GM06990 (cell line): ENCODE data around the gene PC.
A peak's percentile ranks its signal among the peaks of the same experiment; 100 is the strongest.

Experiments used
- DNase-seq: peaks from one replicate; pipeline ENCODE4 v3.0.0-alpha.2; 2011; ENCODE audit not compliant: insufficient read length; ENCODE audit errors: extremely low read depth
- H3K27me3 ChIP-seq: replicated peaks from 2 replicates; pipeline ENCODE4 v1.6.0; 2011; ENCODE audit warnings: low read length; ENCODE audit not compliant: control insufficient read depth, insufficient read depth
- H3K36me3 ChIP-seq: 2 replicates; pipeline ENCODE4 v1.5.1; 2011; ENCODE audit warnings: low read length; ENCODE audit not compliant: control insufficient read depth, insufficient read depth
- H3K4me3 ChIP-seq: replicated peaks from 2 replicates; pipeline ENCODE4 v1.5.1; 2011; ENCODE audit warnings: low read depth, mild to moderate bottlenecking, control low read depth, low read length
- CTCF ChIP-seq: IDR thresholded peaks from 2 replicates; pipeline ENCODE4 v1.5.1; 2011; ENCODE audit warnings: low read length, control low read depth, mild to moderate bottlenecking, inconsistent platforms; ENCODE audit not compliant: insufficient read depth, poor library complexity, severe bottlenecking

Gene PC

GRCh38 chr11:66851698-66852465 lies 106.3 kb downstream of the PC start:
- DNase-seq, result peak; percentile 42
- peak; percentile 45 for TF ChIP-seq CTCF
- Histone ChIP-seq H3K4me3 (no peak overlapping the region), H3K36me3 (peaks cover 10% of the 10 kb centered on the region), H3K27me3 (no peaks in the 10 kb centered on the region)

- no peak for DNase-seq
- Histone ChIP-seq H3K36me3 (peaks cover 14% of the 10 kb centered on the region), H3K4me3 (no peak overlapping the region), H3K27me3 (no peaks in the 10 kb centered on the region)
- no peak for TF ChIP-seq CTCF
Measured at GRCh38 chr11:66851239-66851596, 107.0 kb downstream of the PC start.

- no peak for TF ChIP-seq CTCF
- peak; percentile 16 for DNase-seq
- no peaks in the 10 kb centered on the region for H3K27me3 ChIP-seq
- no peak overlapping the region for H3K4me3 ChIP-seq
- H3K36me3 ChIP-seq, result peaks cover 17% of the 10 kb centered on the region
Measured at GRCh38 chr11:66850588-66851238, 107.5 kb downstream of the PC start.

GRCh38 chr11:66850235-66850587 lies 108.0 kb downstream of the PC start:
- TF ChIP-seq CTCF, result no peak
- H3K36me3 ChIP-seq, result peaks cover 21% of the 10 kb centered on the region
- DNase-seq, result no peak
- no peak overlapping the region for H3K4me3 ChIP-seq
- H3K27me3 ChIP-seq, result no peaks in the 10 kb centered on the region

- Histone ChIP-seq H3K4me3 (no peak overlapping the region), H3K36me3 (peaks cover 23% of the 10 kb centered on the region), H3K27me3 (no peaks in the 10 kb centered on the region)
- TF ChIP-seq CTCF, result no peak
- no peak for DNase-seq
Measured at GRCh38 chr11:66849501-66850234, 108.5 kb downstream of the PC start.
